Prostate gland (tissue), 2 donors: ENCODE results near the gene CR2.

Source experiments
- CTCF ChIP-seq, 4 experiments: fragments of 200-600 bp in 2 of 4; fragments of 450-650 bp in 2 of 4; sonication (generic) in 2 of 4; IDR thresholded peaks; 1 replicate in 3 of 4; 2 replicates in 1 of 4; pipeline ENCODE4 v1.5.1; 2016 to 2019; ENCODE audit warnings: antibody characterized with exemption in 4 of 4, mild to moderate bottlenecking in 2 of 4, moderate library complexity in 2 of 4
- POLR2A ChIP-seq: fragments of 450-650 bp; IDR thresholded peaks from one replicate; pipeline ENCODE4 v1.6.1; 2016; ENCODE audit warnings: antibody characterized with exemption, mild to moderate bottlenecking
- POLR2AphosphoS5 ChIP-seq: sonication (generic); formaldehyde crosslinking; IDR thresholded peaks from one replicate; pipeline ENCODE4 v1.6.1; 2017; ENCODE audit warnings: antibody characterized with exemption

GRCh38 chr1:207486198-207486597 lies 32.1 kb downstream of the CR2 start:
- no peak for TF ChIP-seq CTCF (IDR thresholded peaks at IDR 0.05)
- no peak for TF ChIP-seq POLR2AphosphoS5
- TF ChIP-seq POLR2A, result no peak
